Thoracic aorta (tissue), 2 donors: Measurements from ENCODE around the gene GNA14. TPM values are rescaled to one million over a fixed set of nuclear protein-coding genes. Genes with fewer than 3 reads are reported as not detected.

Experiments
- ATAC-seq: fragments of 150-250 bp; one replicate; pipeline ENCODE4 v1.8.0; 2017; ENCODE audit warnings: low read depth; ENCODE audit not compliant: insufficient number of reproducible peaks, low FRiP score
- DNase-seq: peaks from one replicate; pipeline ENCODE4 v3.0.0-alpha.2; 2020; ENCODE audit warnings: low spot score
- H3K27ac ChIP-seq, 2 donors: fragments of 200-600 bp; sonication (generic); 1 replicate in 1 of 2; 2 replicates in 1 of 2; pipeline ENCODE4 v1.5.1; 2016; ENCODE audit warnings: mild to moderate bottlenecking in 2 of 2, moderate library complexity in 2 of 2
- H3K27me3 ChIP-seq: fragments of 200-600 bp; sonication (generic); replicated peaks from 2 replicates; pipeline ENCODE4 v1.6.0; 2016; ENCODE audit warnings: mild to moderate bottlenecking; ENCODE audit not compliant: insufficient read depth
- H3K36me3 ChIP-seq: fragments of 200-600 bp; sonication (generic); one replicate; pipeline ENCODE4 v1.5.1; 2016
- H3K4me1 ChIP-seq, 2 donors: fragments of 200-600 bp; sonication (generic); 1 replicate in 1 of 2; 2 replicates in 1 of 2; pipeline versions ENCODE4 v1.5.1 to v1.6.0; 2016; ENCODE audit warnings: low read depth in 2 of 2, mild to moderate bottlenecking in 1 of 2; ENCODE audit not compliant: control insufficient read depth in 1 of 2
- H3K4me3 ChIP-seq: fragments of 200-600 bp; sonication (generic); 2 replicates; pipeline ENCODE4 v1.5.1; 2016; ENCODE audit warnings: mild to moderate bottlenecking
- H3K9me3 ChIP-seq: fragments of 200-600 bp; sonication (generic); 2 replicates; pipeline ENCODE4 v1.5.1; 2016
- total RNA-seq, 2 donors: library from RNA; depleted of rRNA; stranded (reverse); fragments of >200 nt; gene quantifications; one replicate each; pipeline versions ENCODE4 v1.1.0 to v1.2.3, GENCODE V29; 2016
- TF ChIP-seq, protein P1 (sequence below): fragments of 200-600 bp; sonication (generic); IDR thresholded peaks from one replicate; pipeline ENCODE4 v1.5.1; 2019; ENCODE audit warnings: antibody characterized with exemption

GNA14 gene
- total RNA-seq, 2 donors from 2014 or later = 5.8 to 8.4 TPM

DNA sequence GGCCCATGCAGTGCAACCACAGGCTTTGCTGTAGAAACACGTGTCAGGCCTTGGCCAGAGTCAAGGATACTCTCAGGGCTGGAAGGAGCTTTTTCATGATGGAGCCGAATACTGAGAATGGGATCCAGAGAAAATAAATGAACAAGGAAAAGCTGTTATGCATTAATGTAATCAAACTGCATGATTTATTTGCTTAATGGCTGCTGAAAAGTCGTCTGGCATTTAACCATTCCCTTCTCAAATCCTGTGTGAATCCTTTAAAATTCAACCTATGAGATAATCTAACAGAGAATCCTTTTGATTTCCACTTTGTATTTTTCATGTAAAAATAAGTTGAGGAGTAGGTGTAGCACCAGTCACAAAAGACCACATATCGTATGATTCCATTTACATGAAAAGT, 24.1 kb upstream of the GNA14 start:
- DNase-seq = no peak
- H3K4me3 ChIP-seq = no peak overlapping the region
- ATAC-seq = no peak
- no peak overlapping the region for H3K27ac ChIP-seq
- H3K36me3 ChIP-seq = no peaks in the 10 kb centered on the region
- peaks cover 3 to 12% of the 10 kb centered on the region in 2 donors for H3K4me1 ChIP-seq
- H3K9me3 ChIP-seq = no peaks in the 10 kb centered on the region
- no peaks in the 10 kb centered on the region for H3K27me3 ChIP-seq
- TF ChIP-seq, protein P1, sequence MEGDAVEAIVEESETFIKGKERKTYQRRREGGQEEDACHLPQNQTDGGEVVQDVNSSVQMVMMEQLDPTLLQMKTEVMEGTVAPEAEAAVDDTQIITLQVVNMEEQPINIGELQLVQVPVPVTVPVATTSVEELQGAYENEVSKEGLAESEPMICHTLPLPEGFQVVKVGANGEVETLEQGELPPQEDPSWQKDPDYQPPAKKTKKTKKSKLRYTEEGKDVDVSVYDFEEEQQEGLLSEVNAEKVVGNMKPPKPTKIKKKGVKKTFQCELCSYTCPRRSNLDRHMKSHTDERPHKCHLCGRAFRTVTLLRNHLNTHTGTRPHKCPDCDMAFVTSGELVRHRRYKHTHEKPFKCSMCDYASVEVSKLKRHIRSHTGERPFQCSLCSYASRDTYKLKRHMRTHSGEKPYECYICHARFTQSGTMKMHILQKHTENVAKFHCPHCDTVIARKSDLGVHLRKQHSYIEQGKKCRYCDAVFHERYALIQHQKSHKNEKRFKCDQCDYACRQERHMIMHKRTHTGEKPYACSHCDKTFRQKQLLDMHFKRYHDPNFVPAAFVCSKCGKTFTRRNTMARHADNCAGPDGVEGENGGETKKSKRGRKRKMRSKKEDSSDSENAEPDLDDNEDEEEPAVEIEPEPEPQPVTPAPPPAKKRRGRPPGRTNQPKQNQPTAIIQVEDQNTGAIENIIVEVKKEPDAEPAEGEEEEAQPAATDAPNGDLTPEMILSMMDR = no peak

DNA sequence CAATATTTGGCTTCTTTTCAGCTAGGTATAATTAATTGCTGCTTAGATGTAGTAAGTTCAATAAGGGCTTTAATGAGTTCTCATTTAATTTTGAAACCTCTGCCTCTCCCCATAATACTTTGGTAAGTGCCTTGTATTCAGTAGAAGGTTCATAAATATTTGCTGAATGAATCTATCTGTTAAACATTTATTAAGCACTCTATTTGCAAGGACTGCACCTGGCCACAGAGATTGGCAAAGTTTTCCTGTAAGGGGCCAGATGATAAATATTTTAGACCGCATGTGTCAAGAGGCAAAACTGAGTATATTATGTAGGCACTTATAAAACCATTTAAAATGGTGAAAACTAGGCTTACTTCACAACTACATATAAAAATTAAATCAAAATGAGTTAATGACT, 19.0 kb upstream of the GNA14 start:
- no peak for DNase-seq

DNA sequence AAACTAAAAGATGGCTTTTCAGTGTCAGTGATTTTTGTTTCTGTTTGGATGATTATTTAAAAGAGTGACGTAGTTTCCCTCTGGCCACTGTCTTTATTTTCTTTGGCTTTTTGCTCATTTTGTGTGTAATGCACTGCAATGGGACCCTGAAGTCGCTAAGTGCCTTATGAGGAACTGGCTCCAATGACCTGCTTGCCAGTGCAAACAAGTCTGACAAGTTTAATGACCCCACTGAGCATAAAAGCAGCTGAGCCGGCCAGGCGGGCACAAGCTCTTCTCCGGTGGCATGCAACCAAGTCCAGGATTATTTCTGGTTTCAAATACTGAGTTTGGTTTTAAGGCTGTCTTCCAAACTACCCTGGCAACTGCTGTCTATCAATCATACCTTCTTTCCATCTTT, 15.6 kb upstream of the GNA14 start:
- H3K27me3 ChIP-seq = no peaks in the 10 kb centered on the region
- H3K36me3 ChIP-seq = no peaks in the 10 kb centered on the region
- H3K27ac ChIP-seq = peak overlapping the region in 1 of 2 donors; percentile 22
- TF ChIP-seq, protein P1 = no peak
- DNase-seq = no peak
- peak; percentile 53 for ATAC-seq
- H3K9me3 ChIP-seq = no peaks in the 10 kb centered on the region
- no peak overlapping the region for H3K4me3 ChIP-seq
- H3K4me1 ChIP-seq = peaks cover 3 to 19% of the 10 kb centered on the region in 2 donors

More for the DNA sequence above, 19.0 kb upstream of the GNA14 start:
- Histone ChIP-seq H3K4me1 (peaks cover 3 to 19% of the 10 kb centered on the region in 2 donors), H3K27me3 (no peaks in the 10 kb centered on the region), H3K4me3 (no peak overlapping the region), H3K27ac (no peak overlapping the region), H3K9me3 (no peaks in the 10 kb centered on the region), H3K36me3 (no peaks in the 10 kb centered on the region)
- ATAC-seq = no peak
- TF ChIP-seq, protein P1 = no peak

DNA sequence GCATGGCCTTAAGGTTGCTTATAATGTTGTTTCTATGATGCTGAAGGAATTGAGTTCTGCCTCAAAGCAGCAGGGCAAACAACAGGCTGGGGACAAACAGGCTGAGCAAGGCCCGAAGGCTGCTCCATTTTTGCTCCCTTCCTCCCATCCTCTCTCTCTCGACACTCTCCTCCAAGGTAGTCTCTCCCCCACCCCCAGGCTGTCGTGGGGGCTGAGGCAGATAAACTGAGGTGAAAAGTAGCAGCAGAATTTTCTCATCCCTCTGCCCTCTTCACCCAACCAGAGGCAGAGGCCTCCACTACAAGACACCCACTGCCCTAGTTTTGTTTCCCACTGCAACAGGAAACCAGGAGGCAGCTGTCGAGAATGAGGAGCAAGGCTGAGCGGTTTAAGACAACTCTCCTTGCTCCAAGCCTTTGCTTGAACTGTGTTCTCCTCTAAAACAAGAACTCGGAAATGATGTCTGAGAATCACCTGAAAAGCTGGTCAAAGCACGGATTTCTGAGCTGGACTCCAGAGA, 13.5 kb upstream of the GNA14 start:
- no peak overlapping the region for H3K27ac ChIP-seq
- H3K9me3 ChIP-seq = no peaks in the 10 kb centered on the region
- ATAC-seq = no peak
- TF ChIP-seq, protein P1 = no peak
- no peak overlapping the region for H3K4me3 ChIP-seq
- H3K27me3 ChIP-seq = no peaks in the 10 kb centered on the region
- no peaks in the 10 kb centered on the region for H3K36me3 ChIP-seq
- H3K4me1 ChIP-seq = peaks cover 3 to 19% of the 10 kb centered on the region in 2 donors
- no peak for DNase-seq

DNA sequence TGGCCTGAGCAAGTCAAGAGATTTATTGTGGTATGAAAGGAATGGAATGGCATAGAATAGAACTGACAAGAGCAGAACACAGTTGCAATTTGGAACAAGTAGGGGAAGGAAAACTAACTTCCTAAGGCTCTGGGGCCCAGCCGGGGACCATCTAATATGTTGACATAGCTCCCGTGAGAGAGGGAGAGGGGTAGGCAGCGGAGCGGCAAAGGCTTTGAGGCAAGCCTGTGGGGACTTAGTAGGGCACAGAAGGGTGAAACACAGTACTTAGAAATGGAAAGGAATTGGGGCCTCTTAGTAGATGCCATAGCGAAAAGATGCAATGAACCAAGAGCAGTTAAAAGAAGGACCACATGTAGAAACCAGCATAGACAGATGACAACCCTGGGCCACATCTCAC, 11.8 kb upstream of the GNA14 start:
- Histone ChIP-seq H3K4me1 (peaks cover 3 to 18% of the 10 kb centered on the region in 2 donors), H3K27ac (no peak overlapping the region), H3K9me3 (no peaks in the 10 kb centered on the region), H3K36me3 (no peaks in the 10 kb centered on the region), H3K27me3 (no peaks in the 10 kb centered on the region), H3K4me3 (no peak overlapping the region)
- ATAC-seq = no peak
- TF ChIP-seq, protein P1 = no peak
- DNase-seq = no peak
